Measurements from ENCODE around the gene RTL3.

- no peak for TF ChIP-seq CTCF (IDR thresholded peaks at IDR 0.05; ENCODE audit: low read depth, low read length)
- no peak for TF ChIP-seq MYC (IDR thresholded peaks at IDR 0.05; ENCODE audit: low read depth, low read length)
- no peak for TF ChIP-seq POLR2A (IDR thresholded peaks at IDR 0.05; ENCODE audit: extremely low read depth, insufficient read length)
- TF ChIP-seq MAX (IDR thresholded peaks at IDR 0.05; ENCODE audit: low read depth, low read length), result no peak
These were observed at the start of gene RTL3 for GRCh38 chrX:78658845-78659744.

Data from NB4 (cell line).